ENCODE data around the gene UGT1A7.
"Not testable (repeated sequence)": the region's sequence is repeated elsewhere in the genome, so short reads cannot be mapped to it uniquely, and the experiment has no call there.

UGT1A7 gene

DNA sequence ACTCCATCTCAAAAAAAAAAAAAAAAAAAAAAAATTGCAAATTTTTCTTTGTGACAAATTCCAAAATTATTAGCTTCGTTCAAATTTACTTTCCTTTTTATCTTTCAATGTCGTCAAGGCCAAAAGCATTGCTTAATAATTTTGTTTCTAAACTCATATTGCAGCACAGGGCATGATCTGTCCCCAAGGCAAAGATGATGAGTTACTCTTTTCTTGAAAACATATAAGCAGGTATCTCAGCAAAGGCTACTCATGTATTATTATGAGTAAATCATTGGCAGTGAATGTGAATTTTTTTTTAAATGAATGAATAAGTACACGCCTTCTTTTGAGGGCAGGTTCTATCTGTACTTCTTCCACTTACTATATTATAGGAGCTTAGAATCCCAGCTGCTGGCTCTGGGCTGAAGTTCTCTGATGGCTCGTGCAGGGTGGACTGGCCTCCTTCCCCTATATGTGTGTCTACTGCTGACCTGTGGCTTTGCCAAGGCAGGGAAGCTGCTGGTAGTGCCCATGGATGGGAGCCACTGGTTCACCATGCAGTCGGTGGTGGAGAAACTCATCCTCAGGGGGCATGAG lies at the start of gene UGT1A7:
TSS of gene UGT1A7 (plus strand) at position 381 of the 579 bp plus-strand sequence. CDS start at position 418, 37 bp downstream.
- DNase-seq (ENCODE audit: low read depth): no peak
- TF ChIP-seq, protein P1, sequence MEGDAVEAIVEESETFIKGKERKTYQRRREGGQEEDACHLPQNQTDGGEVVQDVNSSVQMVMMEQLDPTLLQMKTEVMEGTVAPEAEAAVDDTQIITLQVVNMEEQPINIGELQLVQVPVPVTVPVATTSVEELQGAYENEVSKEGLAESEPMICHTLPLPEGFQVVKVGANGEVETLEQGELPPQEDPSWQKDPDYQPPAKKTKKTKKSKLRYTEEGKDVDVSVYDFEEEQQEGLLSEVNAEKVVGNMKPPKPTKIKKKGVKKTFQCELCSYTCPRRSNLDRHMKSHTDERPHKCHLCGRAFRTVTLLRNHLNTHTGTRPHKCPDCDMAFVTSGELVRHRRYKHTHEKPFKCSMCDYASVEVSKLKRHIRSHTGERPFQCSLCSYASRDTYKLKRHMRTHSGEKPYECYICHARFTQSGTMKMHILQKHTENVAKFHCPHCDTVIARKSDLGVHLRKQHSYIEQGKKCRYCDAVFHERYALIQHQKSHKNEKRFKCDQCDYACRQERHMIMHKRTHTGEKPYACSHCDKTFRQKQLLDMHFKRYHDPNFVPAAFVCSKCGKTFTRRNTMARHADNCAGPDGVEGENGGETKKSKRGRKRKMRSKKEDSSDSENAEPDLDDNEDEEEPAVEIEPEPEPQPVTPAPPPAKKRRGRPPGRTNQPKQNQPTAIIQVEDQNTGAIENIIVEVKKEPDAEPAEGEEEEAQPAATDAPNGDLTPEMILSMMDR (IDR thresholded peaks at IDR 0.05; ENCODE audit: control insufficient read depth, extremely low read depth, insufficient read depth): no peak
- no peak within 1 kb of the TSS for H3K4me3 ChIP-seq (ENCODE audit: low read depth, low read length)

DNA sequence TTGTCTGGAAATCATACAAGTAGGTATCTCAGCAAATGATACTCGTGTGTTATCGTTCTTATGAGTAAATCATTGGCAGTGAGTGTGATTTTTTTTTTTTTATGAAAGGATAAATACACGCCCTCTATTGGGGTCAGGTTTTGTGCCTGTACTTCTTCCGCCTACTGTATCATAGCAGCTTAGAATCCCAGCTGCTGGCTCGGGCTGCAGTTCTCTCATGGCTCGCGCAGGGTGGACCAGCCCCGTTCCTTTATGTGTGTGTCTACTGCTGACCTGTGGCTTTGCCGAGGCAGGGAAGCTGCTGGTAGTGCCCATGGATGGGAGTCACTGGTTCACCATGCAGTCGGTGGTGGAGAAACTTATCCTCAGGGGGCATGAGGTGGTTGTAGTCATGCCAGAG lies 45.4 kb upstream of the UGT1A7 start, which contains the start of gene UGT1A10:
TSS of gene UGT1A10 (plus strand) at position 143 of the 400 bp plus-strand sequence. CDS start at position 218, 75 bp downstream.
- DNase-seq (ENCODE audit: low read depth); H3K4me3 ChIP-seq (ENCODE audit: low read depth, low read length): not testable (repeated sequence)

DNA sequence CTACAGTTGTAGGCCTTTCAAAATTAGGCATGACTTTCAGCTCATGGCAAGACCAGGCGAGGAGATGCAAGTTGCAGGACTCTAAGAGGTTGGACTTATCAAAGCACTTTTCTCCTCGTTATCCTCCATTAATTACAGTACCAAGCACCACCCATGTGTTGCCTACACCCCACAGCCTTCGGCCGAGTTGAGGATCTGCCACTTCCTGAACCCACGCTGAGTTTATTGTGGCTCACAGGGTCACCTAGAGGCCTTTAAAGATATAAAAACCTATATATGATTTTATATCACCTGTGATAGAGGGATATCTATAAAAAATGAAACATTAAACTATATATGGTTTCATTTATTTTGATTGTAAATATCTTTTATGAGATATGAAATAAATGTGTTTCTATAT lies 42.9 kb upstream of the UGT1A7 start:
- no peak overlapping the region for H3K4me3 ChIP-seq (ENCODE audit: low read depth, low read length)
- TF ChIP-seq, protein P1 (IDR thresholded peaks at IDR 0.05; ENCODE audit: control insufficient read depth, extremely low read depth, insufficient read depth): 0 out of 2 replicates have a peak, but pooled peaks have one; percentile 10
- no peak for DNase-seq (ENCODE audit: low read depth)

DNA sequence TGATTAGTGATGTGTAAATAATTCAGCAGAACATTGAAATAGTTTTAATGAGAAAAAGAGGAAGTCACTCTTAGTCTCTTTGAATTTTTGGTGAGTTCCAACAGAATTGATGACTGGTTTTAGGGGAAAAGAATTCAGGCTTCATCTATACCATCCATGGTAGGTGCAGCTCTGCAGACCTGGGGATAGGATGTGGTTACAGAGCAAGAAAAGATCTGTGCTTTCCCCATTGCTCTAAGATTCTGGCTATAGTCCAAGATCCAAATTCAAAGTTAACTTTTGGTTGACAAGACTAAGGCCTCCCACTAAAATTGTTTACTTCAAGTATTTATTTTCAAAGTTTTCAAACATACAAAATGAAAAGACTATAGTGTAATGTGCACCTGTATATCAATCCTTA lies 41.8 kb upstream of the UGT1A7 start:
- TF ChIP-seq, protein P1 (IDR thresholded peaks at IDR 0.05; ENCODE audit: control insufficient read depth, extremely low read depth, insufficient read depth): no peak
- no peak overlapping the region for H3K4me3 ChIP-seq (ENCODE audit: low read depth, low read length)
- DNase-seq (ENCODE audit: low read depth): no peak

DNA sequence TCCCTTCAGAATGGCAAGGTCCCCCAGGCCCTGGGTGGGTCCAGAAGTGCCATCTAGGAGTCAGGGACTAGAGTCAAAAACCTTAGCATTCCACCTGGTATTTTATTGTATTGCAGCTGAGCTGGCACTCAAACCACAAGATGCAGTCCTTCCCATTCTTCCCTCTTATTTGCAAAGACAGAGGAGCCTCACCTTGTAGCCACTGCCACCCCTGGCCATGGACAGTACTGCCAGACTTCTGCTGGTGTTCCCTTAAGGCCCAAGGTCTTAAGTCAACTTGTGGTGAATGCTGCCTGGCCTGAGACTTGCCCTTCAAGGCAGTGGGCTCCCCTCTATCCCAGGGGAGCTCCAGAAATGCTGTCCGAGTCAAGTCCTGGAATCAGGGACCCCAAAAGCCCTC lies 38.6 kb upstream of the UGT1A7 start:
- no peak for DNase-seq (ENCODE audit: low read depth)
- TF ChIP-seq, protein P1 (IDR thresholded peaks at IDR 0.05; ENCODE audit: control insufficient read depth, extremely low read depth, insufficient read depth): 0 out of 2 replicates have a peak, but pooled peaks have one; percentile 14

DNA sequence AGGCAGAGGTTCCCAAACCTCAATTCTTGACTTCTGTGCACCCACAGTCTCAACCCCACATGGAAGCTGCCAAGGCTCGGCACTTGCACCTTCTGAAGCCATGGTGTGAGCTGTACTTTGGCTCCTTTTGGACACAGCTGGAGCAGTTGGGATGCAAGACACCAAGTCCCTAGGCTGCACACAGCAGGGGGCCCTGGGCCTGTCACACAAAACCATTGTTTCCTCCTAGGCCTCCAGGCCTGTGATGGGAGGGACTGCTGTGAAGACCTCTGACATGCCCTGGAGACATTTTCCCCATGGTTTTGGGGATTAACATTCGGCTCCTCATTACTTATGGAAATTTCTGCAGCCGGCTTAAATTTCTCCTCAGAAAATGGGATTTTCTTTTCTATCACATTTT lies 35.7 kb upstream of the UGT1A7 start:
- DNase-seq (ENCODE audit: low read depth); H3K4me3 ChIP-seq (ENCODE audit: low read depth, low read length): not testable (repeated sequence)

More for the DNA sequence above, 38.6 kb upstream of the UGT1A7 start:
- no peak overlapping the region for H3K4me3 ChIP-seq (ENCODE audit: low read depth, low read length)

DNA sequence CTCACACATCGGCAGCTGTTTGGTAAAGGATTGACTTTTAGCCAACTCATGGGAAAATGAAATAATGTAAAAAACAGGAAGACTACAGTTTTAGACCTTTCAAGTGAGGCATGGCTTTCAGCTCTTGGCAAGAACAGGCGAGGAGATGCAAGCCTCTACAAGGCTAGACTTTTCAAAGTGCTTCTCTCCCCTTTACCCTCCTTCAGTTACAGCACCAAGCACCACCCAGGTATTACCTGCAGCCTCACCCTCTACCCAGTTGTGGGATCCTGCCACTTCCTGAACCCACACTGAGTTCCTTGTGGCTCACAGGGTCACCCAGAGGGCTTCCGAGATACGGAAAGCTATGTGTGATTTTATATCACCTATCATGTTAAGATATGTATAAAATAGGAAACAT lies 30.7 kb upstream of the UGT1A7 start:
- TF ChIP-seq, protein P1 (IDR thresholded peaks at IDR 0.05; ENCODE audit: control insufficient read depth, extremely low read depth, insufficient read depth): no peak
- H3K4me3 ChIP-seq (ENCODE audit: low read depth, low read length): no peak overlapping the region
- DNase-seq (ENCODE audit: low read depth): no peak

DNA sequence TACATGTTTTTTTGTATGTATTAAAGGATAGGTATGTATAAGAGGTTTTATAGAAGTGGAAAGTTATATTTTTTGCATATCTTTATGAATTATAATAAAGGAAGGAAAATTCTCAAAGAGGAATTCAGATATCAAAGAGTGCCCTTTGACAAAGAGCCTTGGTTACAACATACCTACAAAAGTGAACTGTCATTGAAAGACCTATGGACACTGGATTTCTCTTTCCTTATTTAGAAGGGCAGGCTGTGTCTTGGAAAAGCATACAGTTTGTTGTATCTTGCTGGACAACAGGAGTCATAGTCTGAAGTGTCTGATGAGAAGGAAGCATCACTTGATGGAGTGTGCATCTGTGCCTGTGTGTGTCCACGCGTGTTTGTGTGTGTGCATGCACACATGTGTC lies 30.3 kb upstream of the UGT1A7 start:
- DNase-seq (ENCODE audit: low read depth): no peak
- H3K4me3 ChIP-seq (ENCODE audit: low read depth, low read length): no peak overlapping the region
- TF ChIP-seq, protein P1 (IDR thresholded peaks at IDR 0.05; ENCODE audit: control insufficient read depth, extremely low read depth, insufficient read depth): no peak
